MM.1S (cell line): ENCODE results near the gene GPR35.

Source experiments
- CTCF ChIP-seq: fragments of 300-600 bp; sonication (generic); IDR thresholded peaks from 2 replicates; pipeline ENCODE4 v1.5.1; 2016; ENCODE audit warnings: antibody characterized with exemption, low read length, mixed read lengths
- EZH2phosphoT487 ChIP-seq: fragments of 300-600 bp; sonication (generic); IDR thresholded peaks from 2 replicates; pipeline ENCODE4 v1.6.1; 2018; ENCODE audit warnings: antibody characterized with exemption, low read length

- TF ChIP-seq CTCF (no peak), EZH2phosphoT487 (no peak)
These were observed 20.2 kb upstream of the GPR35 start for GRCh38 chr2:240604939-240605716.
